GM19397 (cell line): ENCODE data around the gene MT1H.
"Not testable (repeated sequence)": the region's sequence is repeated elsewhere in the genome, so short reads cannot be mapped to it uniquely, and the experiment has no call there.

ENCODE experiments used
- ATAC-seq: cut with Tn5 transposase; IDR thresholded peaks from one replicate; pipeline ENCODE4 v1.9.1; 2021; ENCODE audit warnings: mild to moderate bottlenecking, moderate library complexity; ENCODE audit not compliant: unreplicated experiment

MT1H gene

GRCh38 chr16:56662357-56663354, 7.0 kb upstream of the MT1H start:
- no peak for ATAC-seq

DNA sequence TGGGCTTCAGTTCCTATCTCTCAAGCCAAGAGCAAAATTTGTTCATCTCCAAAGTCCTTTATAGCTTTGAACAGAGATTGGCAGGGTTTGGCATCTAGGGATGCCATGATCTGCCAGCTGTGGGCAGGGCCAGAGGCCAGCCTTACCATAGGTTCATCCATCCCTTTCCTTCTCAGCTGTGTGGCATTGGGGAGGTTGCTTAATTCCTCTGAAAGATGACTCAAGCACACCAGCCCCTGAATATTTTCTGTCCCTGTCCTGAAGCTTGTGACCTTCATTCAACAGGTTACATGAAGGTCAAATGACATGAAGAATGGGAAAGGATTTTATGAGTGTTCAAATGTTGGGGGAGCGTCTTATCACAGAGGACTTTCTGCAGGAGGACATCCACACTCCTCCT, 5.1 kb upstream of the MT1H start:
- ATAC-seq = no peak

DNA sequence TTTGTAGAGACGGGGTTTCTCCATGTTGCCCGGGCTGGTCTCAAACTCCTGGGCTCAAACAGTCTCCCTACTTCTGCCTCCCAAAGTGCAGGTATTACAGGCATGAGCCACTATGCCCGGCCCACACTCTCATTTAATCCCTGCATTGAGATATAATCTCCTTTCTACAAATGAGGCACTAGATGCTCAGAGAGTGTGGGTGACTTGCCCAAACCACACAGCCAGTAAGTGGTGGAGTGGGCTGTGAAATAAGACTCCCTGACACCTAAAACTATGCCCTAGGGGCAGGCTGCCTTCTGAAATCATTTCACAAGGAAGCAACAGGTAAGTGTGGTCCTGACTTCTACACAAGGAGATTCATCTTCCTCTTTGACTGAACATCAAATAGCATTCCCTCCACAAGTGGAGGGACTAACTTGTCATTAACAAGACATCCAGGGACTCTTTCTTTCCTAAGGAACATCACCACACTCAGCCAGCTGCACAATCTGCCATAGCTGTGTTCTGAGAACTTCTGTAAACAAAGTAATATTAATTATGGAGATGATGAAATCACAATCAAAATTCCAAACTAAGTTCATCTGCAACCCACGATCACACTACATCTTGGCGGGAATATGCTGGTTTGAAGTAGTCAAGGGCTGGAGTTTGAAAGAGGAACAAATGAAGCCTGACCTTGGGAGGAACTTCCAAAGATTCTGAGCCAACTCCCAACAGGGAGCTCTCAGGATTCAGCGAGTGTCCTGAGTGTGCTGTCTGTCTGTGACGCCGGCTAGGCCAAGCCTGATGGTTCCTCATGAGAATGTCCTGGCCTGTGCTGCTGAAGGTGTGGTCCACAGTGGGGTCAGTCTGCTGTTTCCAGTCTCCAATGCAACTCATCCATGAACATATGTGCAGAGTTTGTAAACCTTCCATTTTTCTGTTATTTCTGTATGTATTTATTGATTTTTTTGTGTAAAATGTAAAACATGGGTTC, 4.0 kb upstream of the MT1H start:
- ATAC-seq = not testable (repeated sequence)

DNA sequence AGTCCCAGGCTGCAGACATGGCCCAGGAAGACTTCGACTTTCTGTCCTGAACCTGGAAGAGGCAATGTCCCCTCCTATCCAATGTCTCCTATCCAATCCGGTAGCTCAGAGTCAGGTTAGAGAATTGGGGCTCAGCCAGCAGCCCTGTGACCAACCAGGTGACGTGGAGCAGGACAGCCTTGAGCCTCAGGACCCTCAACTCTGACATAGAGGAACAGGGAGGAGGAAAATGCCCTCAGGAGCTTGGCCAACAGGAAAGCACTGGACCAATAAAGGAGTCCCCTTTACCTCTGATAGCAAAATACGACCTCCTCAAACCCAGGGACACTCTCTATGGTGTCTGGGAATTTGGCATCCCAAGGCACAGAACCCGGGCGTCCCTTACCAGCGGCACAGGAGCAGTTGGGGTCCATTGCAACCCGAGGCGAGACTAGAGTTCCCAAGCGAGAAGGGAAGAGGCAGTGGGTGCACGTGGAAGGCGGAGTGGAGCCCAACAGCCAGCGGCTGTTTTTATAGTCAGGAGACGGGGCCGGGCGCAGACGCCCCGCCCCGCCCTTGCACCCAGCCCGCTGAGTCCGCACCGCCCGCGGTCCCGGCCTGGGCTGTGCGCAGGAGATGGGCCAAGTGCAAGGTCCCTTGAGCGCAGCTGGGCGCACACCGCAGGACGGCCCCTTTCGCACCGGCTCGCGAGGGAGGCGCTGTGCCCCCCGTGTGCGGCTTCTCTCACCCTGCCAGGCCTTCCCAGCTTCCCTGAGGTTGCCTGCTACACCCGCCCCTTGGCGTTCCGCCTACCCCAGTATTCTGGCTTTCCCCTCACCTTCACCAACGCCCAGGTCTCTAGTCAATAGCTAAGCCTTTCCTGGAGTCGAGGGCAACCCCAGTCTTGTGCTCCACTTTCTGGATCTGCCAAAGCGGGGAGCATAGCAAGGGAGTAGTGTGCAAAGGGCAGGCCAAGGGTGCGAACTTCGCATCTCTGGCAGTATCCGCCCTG, 1.7 kb upstream of the MT1H start, which contains the start of gene MT1G:
MT1G (minus strand) TSS at position 485 of the 991 bp plus-strand sequence; CDS start at position 413, 72 bp downstream.
- no peak for ATAC-seq

DNA sequence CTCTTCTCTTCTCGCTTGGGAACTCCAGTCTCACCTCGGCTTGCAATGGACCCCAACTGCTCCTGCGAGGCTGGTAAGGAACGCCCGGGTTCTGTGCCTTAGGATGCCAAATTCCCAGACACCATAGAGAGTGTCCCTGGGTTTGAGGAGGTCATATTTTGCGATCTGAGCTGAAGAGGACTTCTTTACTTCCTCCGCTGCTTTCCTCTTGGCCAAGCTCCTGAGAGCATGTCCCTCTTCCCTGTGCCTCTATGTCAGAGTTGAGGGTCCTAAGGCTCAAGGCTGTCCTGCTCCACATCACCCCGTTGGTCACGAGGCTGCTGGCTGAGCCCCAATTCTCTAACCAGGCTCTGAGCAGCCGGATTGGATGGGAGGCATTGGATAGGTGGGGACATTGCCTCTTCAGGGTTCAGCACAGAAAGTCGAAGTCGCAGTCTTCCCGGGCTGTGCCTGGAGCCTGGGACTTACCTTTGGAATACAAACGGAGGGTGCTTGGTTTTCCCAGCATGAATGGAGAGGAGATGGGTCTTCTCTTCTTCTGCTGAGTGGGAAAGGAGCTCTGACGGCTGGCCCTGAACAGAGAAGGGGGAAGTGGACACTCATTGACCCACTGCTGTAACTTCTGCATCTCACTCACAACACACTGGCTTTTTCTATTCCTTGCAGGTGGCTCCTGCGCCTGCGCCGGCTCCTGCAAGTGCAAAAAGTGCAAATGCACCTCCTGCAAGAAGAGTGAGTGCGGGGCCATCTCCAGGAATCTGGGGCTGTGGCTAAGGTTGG, 416 bp downstream of the MT1H start:
- no peak for ATAC-seq

DNA sequence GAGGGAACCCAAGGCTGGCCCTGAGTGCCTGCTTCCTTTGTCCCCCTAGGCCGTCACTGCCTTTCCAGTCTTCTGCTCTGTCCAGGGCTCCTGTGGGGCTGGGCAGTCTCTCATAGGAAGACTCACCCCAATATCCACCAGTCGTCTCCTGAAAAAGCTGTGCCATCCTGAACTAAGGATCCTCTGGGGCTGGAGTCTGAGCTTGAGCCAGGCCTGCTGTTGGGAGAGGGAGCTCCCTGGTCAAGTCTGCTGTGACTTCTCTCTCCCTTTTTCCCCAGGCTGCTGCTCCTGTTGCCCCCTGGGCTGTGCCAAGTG, 963 bp downstream of the MT1H start:
- ATAC-seq = no peak

DNA sequence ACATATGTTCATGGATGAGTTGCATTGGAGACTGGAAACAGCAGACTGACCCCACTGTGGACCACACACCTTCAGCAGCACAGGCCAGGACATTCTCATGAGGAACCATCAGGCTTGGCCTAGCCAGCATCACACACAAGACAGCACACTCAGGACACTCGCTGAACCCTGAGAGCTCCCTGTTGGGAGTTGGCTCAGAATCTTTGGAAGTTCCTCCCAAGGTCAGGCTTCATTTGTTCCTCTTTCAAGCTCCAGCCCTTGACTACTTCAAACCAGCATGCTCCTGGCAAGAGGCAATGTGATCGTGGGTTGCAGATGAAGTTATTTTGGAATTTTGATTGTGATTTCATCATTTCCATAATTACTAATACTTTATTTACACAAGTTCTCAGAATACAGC, 2.1 kb downstream of the MT1H start:
- ATAC-seq = not testable (repeated sequence)

DNA sequence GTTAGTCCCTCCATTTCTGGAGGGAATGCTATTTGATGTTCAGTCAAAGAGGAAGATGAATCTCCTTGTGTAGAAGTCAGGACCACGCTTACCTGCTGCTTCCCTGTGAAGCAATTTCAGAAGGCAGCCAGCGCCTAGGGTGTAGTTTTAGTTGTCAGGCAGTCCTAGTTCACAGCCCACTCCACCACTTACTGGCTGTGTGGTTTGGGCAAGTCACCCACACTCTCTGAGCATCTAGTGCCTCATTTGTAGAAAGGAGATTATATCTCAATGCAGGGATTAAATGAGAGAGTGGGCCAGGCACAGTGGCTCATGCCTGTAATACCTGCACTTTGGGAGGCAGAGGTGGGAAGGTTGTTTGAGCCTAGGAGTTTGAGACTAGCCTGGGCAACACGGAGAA, 2.6 kb downstream of the MT1H start:
- not testable (repeated sequence) for ATAC-seq

DNA sequence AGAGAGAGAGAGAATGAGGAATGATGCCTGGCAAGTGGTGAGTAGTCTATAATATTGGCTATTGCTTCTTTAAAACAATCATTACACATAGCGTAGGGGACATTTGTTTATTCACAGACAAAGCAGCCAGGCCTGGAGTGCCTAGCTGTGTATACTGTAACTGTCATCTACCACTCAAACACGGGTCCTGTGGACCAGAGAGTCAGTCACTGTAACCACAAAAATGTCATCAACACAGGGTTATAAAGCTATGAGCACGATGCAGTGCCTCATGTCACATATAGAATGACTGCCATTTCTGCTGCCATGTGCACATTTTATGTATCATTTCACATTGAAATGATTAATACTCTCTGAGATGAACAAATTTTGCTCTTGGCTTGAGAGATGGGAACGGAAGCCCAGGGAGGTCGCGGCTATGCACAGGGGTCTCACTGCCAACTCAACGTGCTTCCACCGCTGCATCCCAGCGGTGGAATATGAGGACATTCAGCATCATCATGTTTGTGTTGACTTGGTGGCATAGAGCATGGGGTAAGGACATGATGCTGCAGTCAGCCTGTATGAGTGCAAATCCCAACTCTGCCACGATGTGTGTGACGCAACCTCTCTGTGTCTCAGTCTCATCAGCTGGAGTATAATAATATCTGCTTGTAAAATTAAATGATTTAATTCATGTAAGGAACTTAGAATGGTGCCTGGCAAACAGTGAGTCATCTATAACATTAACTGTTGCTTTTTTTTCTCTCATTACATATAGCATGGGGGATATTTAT, 3.3 kb downstream of the MT1H start:
- ATAC-seq = no peak

DNA sequence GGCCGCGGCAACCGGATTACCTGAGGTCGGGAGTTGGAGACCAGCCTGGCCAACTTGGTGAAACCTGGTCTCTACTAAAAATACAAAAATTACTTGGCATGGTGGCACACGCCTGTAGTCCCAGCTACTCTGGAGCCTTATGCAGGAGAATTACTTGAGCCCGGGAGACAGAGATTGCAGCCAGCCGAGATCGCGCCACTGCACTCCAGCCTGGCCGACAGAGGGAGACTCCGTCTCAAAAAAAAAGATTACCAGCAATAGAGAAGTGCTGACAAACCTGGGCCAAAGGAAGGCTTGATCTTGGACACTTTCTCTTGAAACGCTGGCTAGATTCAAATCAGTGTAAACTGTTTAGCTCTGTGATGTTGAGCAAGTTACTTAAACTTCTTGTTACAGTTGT, 4.3 kb downstream of the MT1H start:
- ATAC-seq = no peak

- ATAC-seq = not testable (repeated sequence)
Observed at GRCh38 chr16:56674570-56674969, 5.0 kb downstream of the MT1H start.

DNA sequence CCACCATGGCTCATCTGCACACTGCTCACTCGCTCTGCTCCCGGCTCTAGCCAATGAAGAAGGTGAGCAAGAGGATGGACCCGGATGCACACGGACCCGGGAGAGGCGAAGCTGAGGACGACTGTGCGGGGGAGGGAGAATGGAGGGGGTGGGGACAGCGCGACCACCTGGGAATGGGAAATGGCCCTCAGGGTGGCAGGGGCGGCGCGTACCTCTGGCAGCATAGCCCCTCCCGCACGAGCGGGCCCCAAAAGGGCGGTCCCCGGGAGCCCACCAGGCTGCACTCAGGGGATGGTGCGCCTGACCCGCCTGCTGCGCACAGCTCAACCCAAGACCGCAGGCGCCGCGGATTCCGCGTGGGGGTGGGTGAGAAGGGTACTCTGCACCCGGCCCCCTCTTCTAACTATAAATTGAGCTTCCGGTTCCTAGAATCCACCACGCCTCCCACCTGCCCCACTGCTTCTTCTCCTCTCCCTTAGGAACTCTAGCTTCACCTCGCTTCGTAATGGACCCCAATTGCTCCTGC, 6.1 kb downstream of the MT1H start:
- ATAC-seq = no peak

DNA sequence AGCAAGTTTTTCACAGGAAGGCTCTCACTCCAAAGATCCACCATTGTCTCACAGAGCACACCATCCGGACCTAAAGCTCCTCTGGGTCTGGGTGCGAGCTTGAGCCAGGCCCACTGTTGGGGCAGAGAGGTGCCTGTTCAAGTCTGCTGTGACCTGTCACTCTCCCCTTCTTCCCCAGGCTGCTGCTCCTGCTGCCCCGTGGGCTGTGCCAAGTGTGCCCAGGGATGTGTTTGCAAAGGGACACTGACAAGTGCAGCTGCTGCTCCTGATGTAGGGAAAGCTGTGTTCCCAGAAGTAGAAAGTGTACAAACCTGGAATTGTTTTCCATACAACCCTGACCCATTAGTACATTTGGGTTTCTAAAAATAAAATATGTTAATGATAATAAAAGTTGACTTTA, 7.9 kb downstream of the MT1H start:
- ATAC-seq = no peak

DNA sequence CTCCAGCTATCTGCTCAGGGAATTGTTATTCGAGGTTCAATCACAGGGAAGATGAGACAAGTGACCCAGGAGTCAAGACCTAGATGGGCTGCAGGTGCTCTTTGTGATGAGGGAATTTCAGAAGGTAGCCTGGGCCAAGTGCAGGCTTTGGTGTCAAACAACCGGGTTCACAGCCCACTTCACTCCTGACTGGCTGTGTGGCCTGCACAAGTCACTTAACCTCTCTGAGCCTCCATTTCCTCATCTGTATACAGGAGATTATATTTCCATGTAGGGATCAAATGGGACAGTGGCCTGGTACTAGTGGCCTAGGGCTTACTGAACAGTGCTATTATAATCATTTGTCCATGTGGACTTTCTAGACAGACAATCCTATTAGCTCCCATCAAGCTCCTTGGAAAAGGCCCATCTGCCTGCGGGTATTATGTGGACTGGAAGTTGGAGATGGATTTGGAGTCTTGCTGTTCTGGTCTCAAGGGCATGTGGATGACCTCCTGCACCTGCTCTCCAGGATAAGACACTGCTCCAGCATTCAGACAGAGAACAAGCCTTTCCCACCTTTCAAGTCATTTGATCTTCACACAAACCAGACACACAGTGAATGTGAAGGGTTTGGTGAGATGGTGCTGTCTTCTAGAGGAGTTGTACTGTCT, 9.6 kb downstream of the MT1H start:
- ATAC-seq = no peak

GRCh38 chr16:56679818-56680217, 10.2 kb downstream of the MT1H start:
- no peak for ATAC-seq

DNA sequence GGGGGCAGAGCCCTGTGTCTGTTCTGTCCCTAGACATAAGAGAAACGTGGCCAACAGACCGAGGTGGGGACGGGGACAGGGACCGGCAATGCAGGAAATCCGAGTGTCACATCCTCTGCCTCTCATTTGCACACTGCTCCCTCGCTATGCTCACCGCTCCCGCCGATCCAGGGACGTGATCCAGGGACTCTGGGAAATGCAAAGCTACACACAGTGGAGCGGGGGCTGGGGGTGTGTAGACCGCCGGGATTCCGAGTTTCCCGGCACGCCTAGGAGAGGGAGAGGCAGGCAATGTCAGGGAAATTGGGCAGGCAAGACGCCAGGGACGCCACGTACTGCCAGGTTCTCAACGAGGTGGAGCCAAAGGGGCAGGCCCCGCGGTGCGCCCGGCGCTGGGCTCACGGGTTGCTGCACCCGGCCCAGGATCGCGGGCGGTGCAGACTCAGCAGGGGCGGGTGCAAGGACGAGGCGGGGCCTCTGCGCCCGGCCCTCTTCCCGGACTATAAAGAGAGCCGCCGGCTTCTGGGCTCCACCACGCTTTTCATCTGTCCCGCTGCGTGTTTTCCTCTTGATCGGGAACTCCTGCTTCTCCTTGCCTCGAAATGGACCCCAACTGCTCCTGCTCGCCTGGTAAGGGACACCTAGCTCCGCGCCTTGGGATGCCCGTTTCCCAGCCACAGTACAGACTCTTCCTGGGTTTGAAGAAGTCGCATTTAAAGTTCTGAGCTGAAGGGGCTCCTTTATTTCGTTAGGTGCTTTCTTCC, 12.5 kb downstream of the MT1H start, which contains the start of gene MT1X:
MT1X (plus strand) TSS at position 532 of the 764 bp plus-strand sequence; CDS start at position 603, 71 bp downstream.
- peak; percentile 99 for ATAC-seq
